KBM-7 (cell line): ENCODE data around the gene CNKSR3.

Source experiments
- DNase-seq: peaks from one replicate; pipeline ENCODE4 v3.0.0-alpha.2; 2015
- in situ Hi-C: fragments of 300-500 bp; cut with MboI; formaldehyde crosslinking; loops from 2 replicates; pipeline ENCODE4 v1.14.3; 2020; ENCODE audit warnings: low sequenced_read_pairs, low pct_unique_long_range_greater_than_20kb, mixed read lengths

Gene CNKSR3

DNA sequence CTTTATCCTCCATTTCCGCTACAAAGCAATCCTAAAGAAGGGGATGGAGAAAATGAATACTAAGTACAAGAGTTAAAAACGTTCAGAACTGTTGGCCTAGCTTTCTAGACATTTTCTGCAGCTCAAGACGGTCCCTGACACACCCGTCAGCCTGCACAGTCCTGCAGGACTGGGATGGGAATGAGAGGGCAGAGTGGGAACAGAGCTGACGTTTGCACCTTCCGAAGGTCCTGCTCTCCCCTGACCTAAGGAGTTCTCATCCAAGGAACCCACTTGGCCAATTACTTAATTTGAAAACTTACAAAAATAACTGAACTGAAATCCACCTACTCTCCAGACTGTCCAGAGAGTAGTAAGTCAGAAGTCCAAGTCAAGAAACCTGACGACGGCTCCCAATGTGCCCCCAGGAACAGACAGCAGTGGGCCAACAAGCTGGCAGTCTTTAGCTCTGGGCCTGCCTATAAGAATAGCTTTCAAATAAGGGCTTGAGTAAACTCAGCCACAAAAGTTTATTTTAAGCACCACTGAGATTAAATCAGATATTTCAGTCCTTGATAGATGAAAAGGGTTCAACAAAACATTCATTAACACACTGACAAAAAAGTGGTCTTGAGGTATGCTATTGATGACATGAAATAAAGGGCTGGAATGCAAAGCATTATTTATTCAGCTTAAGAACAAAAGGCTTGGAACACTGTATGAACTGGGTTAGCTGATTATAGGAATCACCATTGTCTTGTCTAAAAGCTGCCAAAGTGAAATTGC is 76.8 kb downstream of the CNKSR3 start:
- DNase-seq, result no peak
- in situ Hi-C loops, result no loop called here

DNA sequence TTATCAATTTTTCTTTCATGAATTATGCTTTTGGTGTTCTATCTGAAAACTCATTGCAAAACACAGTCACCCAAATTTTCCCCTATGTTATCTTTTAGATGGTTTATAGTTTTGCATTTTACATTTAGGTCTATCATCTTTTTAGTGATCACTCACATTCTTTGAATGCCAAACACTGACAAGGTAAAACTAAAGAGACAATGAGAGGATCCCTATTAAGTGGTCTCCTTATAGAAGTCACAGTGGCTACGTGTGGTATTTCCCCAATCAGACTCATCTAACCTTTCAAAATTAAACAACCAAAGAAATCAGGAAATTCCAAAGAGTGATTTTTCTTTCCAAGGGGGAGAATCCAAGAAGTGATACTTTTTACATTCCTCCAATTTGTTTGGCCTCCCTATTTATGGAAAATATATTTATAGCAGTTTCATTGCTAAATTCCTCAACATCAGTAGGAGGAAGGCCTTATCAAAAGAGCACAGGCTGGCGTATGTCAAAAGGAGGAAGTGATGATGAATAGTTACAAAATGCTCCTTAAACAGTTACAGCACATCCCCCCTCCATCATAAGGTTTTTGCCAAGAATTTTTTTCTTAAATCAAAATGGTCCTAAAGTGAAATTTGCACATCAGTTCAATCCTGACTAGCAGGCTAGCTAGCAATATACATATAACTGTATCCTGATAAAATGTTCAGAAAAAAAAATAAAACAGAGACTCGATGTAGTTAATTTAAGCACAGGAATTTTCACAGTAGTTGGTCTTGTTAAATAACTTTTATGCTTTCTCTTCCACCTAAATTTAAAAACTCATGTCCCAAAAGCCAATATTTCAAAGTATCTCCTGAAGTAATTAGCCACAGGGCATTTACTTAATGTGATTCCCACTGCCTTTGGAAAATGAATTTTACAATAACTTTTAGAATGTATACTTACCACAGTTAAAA is 77.7 kb downstream of the CNKSR3 start:
- in situ Hi-C loops, result no loop called here
- peak; percentile 71 for DNase-seq

DNA sequence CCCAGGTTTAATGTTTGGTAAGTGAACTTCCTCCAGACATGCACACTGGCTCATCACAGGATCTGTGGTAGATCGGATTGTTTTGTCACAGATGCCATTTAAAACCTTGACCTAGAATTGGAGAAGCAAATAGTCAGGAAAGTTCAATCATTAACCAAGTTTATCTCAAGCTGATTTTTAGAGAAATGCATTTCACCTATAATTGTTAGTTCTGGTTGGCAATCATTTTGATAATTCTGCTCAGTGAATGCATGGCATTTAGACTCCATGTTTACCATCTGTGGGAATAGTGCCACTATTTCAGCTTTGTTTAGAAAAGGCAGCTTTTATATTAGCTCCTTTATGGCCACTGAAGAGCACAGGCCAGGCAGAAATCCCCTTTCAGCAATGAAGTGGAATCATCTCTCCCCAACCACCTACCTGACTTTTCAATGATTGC is 80.0 kb downstream of the CNKSR3 start:
- no peak for DNase-seq
- in situ Hi-C loops, result no loop called here

DNA sequence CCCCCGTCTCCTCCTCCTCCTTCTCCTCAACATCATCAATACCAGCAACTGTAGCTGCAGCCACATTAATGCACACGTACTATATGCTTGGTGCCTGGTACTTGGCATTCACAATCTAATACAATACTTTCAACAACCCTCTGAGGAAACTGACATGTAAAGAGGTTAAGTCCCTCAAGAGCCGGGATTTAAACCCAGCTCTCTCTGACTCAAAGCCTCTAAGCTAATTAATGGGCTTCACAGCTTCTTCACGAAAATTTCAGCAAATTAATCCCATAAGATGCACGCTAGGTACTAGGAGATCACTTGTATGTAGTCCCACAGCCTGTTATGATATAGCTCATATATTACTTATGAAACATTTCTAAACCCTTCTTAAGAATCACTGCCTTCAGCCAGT is 80.8 kb downstream of the CNKSR3 start:
- in situ Hi-C loops, result no loop called here
- DNase-seq, result no peak

DNA sequence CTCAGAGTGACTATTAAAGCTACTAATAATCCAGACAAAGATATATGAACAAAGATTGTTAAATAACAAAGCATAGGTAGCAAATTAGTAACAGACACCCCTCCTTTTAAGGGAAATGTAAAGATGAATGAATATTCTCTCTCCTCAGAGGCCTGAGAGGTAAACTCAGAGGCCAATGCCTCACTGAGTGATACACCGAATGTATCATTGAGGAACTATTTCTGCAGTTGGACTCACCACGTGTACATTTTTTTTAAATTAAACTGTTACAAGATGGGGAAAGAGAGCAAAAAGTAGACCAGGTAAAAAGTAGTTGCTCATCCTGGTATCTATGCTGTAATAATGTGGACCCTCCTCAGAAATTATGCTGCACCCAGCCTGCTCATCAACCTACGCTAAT is 81.6 kb downstream of the CNKSR3 start:
- in situ Hi-C loops, result no loop called here
- DNase-seq, result no peak

DNA sequence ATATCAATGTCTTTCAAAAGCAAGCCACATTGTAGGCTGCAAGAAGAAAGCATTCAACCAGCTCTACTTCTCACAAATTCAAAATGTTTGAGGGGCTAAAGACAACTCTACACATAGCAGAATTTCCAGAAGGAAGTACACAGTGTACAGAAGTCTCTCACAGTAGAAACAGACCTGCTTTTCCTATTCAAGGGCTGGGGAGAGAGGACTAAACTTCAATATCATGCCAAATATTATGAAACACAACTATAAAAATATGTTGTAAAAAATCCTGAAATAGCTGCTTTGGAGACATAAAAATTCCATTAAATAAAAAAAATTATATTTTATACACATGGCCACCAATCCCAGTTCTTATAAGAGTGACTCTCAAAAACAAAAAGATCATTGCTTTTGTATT is 83.0 kb downstream of the CNKSR3 start:
- in situ Hi-C loops, result no loop called here

DNA sequence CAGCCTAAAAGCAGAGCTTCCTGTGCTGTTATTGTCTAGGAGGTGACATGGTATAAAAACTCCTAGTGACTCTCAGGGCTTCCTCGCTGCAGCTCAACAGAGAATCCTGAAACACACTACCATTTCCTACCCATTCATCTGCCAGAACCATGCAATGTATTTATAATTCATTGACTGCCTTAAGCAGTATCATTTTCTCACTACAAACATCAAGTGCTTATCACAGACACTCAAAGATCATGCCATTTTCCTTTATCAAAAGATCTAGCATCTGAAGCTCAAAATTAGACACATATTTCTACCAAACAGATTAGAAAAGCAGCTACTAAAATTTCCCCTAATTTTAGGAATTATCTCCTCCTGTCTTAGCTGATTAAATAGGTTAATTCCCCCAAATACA is 83.5 kb downstream of the CNKSR3 start:
- in situ Hi-C loops, result no loop called here

More for the DNA sequence above, 83.0 kb downstream of the CNKSR3 start:
- no peak for DNase-seq

DNA sequence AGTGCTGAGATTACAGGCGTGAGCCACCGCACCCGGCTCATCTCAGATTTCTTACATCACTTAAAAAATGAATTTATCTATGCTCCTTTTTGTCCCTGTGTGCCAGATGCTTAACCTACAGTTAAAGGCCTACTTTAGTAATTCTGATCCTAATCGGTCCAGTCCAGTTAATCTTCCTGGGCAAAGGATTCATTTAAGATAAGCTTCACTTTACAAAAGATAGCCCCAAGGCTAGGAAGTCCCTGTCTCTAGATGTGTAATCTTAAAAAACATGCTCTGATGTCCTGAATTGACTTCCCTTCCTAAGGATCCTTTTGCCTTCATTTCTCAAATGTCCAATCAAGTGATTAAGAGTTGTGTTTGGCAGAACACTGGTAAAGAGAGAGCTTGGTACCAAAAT is 85.5 kb downstream of the CNKSR3 start:
- in situ Hi-C loops, result no loop called here

More for the DNA sequence above, 83.5 kb downstream of the CNKSR3 start:
- DNase-seq, result no peak

DNA sequence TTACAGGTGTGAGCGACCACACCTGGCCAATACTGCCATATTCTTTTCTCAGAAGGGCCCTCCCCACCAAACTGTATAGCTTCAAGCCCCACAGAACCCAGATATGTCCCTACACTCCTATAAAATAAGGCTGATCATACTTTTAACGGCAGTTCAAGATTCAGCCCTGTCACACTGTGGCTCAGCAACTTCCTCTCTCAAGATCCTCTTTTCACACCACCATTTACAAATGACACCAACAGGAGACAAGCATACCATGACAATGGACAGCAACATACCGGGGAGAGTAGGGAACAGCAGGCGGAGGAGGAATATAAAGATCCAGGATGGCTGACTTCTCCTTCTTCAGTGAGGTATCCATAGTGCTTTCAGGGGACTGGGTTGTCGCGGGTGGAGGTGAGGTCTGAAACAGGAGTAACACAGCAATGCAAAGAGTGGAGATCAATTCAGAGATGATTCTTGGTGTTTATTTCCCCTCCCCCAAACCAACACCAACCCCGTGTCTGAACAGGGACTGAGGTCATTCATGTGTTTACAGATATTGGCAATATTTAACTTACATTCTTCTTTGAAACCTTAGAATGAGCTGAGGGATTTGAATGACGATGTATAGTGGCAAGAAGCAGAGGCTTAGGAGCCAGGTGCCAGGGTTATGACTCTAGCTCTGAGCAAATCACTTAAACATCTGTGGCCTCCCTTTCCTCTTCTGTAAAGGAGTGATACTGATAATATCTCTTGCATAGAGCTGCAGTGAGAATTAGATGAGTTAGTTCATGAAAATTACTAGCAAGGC is 96.3 kb downstream of the CNKSR3 start:
- DNase-seq, result peak; percentile 80
- in situ Hi-C loops, result no loop called here

More for the DNA sequence above, 85.5 kb downstream of the CNKSR3 start:
- DNase-seq, result no peak

DNA sequence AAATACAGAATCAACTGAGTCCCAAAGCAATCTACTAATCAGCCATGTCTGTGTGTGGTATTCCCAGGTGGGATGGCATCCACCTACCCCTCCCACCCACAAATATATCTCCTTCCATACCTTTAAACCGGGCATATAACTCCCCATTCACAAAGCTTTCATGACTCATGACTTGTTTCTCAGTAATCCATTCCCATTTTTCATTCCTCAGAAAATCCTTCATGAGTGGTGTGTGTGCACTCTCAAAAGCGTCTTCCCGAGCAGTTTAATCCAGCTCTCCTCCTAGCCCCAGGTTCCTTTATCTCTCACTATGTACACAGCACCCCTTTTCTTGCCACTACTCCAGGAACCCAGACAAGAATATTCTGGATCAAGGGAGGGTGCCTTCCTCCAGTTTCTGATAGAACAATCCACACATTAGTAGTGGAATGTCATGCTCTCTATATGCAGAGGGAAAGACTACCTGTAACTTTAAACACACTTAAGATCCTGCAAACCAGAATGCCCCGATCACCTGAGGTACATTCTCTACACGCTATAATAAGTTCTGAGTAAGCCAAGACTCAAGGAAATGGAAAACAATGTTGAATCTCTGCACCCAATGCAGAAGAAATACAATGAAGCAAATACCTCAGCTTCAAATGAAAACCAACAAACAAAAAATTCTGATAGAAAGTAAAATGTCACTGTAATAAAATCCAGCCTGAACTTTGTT is 98.2 kb downstream of the CNKSR3 start:
- DNase-seq, result no peak
- in situ Hi-C loops, result no loop called here

DNA sequence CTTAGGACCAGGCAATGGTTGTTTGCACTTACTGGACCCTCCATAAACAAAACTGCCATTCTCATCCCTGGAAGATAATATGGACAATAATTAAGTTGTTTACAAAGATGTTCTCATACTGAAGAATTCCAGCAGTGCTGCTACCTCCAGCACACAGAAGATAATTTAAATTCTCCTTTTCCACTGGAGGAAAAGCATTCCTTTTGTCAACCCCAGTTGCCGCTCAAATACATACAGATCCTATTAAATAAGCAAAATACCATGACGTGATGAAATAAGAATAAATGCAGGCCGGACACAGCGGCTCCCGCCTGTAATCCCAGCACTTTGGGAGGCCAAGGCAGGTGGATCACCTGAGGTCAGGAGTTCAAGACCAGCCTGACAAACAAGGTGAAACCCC is 99.4 kb downstream of the CNKSR3 start:
- in situ Hi-C loops, result no loop called here
- no peak for DNase-seq

DNA sequence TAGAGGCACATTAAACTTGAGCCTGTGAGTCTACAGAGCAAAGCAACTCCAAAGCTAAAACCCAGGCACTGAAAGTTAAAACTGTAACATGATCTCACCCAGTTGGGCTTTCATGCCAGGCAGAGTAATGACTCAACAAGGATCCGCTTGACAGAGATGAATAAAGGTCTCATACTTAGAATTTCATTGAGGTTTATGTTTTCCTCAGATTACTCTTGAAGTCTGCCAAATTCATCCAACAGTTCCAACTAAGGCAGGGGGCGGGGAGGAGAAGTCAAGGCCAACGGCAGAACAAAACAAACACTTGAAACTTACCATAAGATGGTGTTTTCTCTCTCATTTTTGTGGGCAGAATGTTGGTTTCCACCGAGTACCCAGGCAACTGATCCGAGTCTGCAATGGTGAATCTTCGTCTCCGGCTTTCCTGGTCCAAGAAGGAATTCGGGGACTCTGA is 99.8 kb downstream of the CNKSR3 start:
- in situ Hi-C loops, result no loop called here
- DNase-seq, result peak; percentile 55

DNA sequence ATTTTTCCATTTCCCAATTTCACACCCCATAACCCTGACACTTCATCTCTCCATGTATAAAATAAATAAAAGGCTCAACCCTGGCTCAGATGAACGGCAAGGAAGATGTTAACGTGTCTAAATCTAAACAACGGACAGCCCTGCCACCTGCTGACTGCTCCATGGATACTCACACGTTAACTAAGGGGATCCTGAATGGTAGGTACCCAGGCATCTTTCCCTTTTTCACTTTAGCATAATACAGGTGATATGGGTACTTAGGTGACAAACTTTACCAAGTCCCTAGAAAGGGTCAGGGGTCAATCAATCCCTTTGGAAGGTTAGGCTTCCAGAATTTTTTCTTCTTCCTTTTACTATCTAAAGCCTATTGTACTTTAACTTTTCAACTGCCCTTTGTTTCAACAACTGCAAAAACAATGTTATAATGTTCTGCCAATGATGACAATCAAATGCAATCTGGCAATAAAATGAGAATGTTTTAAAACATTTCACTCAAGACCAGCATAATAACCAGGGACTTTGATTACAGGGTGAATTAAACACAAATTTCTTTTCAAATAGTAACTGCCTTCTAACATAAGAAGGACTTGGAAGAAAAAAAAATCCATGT is 101.5 kb downstream of the CNKSR3 start:
- in situ Hi-C loops, result no loop called here
- DNase-seq, result no peak

DNA sequence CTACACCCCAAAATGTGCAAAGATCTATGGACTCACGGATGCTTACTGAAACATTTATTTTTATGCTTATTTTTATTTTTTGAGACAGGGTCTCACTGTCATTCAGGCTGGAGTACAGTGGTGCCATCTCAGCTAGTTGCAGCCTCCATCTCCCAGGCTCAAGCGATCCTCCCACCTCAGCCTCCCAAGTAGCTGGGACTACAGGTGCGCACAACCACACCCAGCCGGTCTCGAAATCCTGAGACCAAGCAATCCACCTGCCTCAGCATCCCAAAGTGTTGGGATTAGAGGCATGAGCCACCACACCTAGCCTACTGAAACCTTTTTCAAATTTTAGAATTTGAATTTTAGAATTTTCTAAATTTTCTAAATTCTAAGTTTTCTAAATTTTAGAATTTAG is 103.0 kb downstream of the CNKSR3 start:
- in situ Hi-C loops, result no loop called here
- no peak for DNase-seq

DNA sequence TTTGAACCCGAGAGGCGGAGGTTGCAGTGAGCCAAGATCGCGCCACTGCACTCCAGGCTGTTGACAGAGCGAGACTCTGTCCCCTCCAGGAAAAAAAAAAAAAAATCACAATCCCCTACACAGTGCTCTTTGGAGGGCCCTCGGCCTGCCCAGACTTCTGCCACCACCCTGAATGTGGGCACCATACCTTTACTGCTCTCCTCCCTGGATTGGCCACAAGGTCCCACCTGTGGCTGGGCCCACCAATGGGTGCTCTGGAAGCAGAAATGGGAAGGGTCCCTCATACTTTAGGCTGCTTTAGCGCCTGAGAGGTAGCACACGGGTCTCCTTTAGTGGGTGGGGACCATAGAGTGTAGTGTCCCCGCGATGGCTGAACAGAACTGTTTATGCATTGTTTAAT is 103.6 kb downstream of the CNKSR3 start:
- in situ Hi-C loops, result no loop called here

DNA sequence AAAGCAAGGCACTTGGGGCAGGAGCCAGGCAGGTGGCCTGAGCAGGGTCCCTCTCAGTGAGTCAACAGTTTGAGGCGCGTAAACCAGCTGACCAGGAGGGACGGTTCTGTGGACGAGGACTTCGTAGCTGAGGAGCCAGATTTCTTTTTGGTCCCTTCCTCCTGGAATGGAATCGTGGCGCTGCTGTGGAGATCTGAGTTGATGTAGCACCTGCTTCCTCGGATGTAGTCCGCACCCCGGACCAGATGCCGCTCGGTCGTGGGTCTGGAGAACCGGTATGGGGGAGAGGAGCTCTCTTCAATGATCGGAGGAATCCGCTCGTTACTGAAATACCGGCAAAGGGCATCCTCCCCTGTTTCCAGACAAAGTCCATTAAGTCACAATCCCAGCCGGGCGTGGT is 104.2 kb downstream of the CNKSR3 start:
- in situ Hi-C loops, result no loop called here

More for the DNA sequence above, 103.6 kb downstream of the CNKSR3 start:
- no peak for DNase-seq

DNA sequence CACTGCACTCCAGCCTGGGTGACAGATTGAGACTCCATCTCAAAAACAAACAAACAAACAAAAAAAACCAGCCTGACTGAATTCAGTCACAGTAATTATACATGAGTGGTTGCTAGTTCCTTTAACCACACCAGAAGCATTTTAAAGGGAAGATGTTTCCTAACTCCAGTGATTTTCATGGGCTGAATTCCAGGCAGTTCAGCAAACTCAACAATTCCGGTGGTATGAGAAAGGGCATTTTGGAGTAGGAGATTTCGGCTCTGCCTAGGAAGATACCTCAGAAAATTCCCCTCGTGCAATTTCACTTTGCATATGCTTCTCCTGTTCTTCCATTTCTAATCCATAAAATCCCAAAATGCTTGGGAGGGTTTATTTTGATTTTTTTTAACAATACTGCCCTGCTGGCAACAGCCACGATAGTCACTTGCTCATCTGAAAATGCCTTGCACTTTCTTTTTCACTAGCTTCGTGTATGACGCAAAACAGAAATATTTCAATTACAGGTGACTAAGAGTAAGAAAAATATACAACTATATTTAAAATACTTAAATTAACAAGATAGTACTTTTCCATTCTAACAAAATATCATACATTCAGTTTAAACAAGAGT is 105.6 kb downstream of the CNKSR3 start:
- in situ Hi-C loops, result no loop called here
- no peak for DNase-seq

More for the DNA sequence above, 104.2 kb downstream of the CNKSR3 start:
- no peak for DNase-seq

DNA sequence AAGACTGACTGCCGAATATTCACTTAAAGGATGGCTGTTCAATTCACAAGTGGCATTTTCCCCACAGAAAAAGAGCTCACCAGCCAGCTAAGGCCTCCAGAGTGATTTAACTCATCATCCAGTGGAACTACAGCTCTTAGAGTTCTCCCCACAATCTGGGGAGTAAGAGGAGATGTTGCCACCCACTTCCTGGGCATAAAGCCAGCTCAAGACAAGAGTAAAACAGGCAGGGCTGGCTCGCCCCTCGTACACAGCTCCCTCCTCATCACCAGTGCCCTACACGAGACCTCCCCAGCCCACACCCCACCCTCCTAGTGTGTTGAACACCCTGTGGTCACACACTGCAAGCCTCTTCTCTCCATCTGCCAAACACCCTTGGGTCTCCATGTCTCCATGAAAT is 106.7 kb downstream of the CNKSR3 start:
- peak; percentile 5 for DNase-seq
- in situ Hi-C loops, result no loop called here
